HG03045 (cell line): Measurements from ENCODE around the gene MS4A10.
"Not testable (repeated sequence)": the region's sequence is repeated elsewhere in the genome, so short reads cannot be mapped to it uniquely, and the experiment has no call there.

Experiments used
- ATAC-seq: cut with Tn5 transposase; IDR thresholded peaks from one replicate; pipeline ENCODE4 v1.9.1; 2021; ENCODE audit warnings: mild to moderate bottlenecking, moderate library complexity; ENCODE audit not compliant: unreplicated experiment

MS4A10 gene

DNA sequence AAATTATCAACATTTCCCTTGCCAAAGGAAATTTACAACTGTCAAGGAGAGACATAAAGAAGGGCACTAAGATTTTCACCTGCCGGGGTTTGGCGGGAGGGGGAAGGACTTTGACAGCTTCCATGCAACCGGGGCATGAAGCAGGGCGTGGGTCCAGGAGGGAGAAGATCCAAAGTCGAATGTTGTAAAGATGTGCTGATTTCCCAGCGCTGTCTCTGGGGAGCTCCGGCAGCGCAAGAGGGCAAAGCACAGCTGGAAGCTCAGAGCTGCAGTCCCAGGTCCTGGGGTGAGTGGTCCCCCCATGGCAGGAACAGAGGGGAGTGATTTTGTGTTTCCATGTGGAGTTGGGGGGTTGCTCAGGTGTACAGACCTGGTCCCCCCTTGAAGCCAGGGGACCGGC lies at the start of gene MS4A10:
TSS of gene MS4A10 (plus strand) at position 198 of the 400 bp plus-strand sequence. CDS start 5,003 bp downstream, outside the sequence.
- no peak for ATAC-seq

- ATAC-seq, result no peak
These were observed 46.0 kb upstream of the MS4A10 start for GRCh38 chr11:60739114-60739513.

- ATAC-seq, result no peak
These were observed 44.6 kb upstream of the MS4A10 start for GRCh38 chr11:60740573-60740972.

DNA sequence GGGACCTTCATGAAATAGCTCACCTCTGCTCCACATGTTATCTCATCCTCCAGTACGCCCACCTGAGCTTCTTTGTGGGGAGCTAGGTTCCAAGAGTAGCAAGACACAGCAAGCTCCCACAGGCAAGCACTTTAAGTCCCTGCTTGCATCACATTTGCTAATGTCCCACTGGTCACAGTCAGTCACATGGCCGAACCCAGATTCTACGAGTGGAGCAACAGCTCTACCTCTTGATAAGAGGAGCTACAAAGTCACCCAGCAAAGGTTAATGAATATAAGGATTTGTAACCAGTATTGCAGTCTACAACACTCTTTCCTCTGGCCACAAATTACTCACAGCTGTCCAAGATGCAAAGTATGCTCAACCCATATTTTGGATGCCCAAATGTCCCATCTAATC lies 43.7 kb upstream of the MS4A10 start:
- ATAC-seq, result no peak

DNA sequence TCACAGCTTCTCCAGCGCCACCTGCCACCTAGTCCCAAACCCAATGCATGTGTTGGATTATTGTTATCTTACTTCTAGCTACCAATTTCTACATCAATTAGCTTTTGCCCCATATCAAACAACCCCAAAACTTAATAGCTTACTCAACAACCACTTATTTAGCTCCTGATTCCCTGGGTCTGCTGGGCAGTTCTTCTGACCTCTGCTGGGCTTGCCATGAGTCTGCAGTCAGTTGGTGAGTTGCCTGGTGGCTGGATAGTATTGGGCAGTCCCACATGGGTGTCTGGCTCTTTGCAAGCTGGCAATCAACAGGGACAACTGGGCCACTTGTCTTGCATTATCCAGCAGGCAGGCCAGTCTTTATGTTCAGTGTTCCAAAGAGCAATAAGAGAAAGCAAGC lies 42.1 kb upstream of the MS4A10 start:
- no peak for ATAC-seq

- ATAC-seq, result no peak
These were observed 41.0 kb upstream of the MS4A10 start for GRCh38 chr11:60744114-60744513.

DNA sequence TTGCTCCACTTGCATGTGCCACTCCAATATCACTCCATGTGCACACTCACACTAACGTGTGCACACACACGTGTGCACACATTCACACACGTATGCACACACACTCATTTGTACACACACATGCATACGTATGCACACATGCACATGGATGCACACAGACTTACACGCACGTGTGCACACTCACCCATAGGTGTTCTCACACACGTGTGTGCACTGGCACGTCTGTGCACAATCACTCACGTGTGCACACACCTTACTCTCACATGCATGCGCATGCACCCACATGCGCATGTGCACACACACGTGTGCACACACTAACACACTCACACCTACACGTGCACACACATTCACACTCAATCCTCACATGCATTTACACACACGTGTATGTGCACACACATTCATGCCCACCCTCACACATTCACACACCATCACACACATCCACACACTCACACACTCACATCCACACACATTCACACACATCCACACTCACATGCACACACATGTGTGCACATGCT lies 37.7 kb upstream of the MS4A10 start:
- no peak for ATAC-seq

DNA sequence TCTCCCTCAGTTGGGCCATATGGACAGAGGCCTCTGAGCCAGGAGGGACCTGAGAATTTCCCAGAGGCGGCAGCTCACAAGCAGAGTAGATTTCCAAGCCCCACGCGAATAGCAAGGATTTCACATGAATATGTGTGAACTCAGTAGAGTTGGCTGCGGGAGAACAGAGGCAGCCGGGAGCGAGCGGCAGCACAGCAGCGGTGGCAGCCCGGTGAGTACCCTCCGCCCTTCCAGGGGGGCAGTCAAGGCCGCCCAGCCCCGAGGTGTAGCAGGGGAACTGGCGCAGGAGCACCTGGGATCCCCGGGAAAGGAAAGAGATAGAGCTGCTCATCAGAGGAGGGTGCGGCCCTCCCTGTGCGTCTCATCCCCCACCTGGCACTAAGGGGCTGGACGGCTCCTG lies 36.9 kb upstream of the MS4A10 start:
- ATAC-seq, result no peak

- no peak for ATAC-seq
These were observed 36.3 kb upstream of the MS4A10 start for GRCh38 chr11:60748821-60749220.

GRCh38 chr11:60750911-60751310 lies 34.2 kb upstream of the MS4A10 start:
- ATAC-seq, result no peak

DNA sequence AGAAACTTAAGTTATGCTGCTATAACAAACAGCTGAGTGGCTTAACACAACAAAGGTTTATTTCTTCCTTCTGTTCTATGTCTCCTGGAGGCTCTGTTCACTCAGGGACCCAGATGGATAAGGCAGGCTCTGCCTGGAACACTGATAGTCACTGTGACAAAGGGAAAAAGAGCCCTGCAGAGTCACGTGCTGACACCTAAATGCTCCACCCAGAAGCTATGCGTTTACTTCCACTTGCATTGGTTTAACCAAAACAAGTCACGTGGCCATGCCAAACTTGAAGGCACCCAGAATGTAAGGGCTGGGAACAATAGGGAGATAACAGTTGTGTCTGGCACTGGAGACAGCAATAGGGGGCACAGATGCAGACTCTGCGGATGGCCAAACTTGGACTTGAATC lies 31.8 kb upstream of the MS4A10 start:
- no peak for ATAC-seq

- no peak for ATAC-seq
These were observed 30.2 kb upstream of the MS4A10 start for GRCh38 chr11:60754887-60755286.

DNA sequence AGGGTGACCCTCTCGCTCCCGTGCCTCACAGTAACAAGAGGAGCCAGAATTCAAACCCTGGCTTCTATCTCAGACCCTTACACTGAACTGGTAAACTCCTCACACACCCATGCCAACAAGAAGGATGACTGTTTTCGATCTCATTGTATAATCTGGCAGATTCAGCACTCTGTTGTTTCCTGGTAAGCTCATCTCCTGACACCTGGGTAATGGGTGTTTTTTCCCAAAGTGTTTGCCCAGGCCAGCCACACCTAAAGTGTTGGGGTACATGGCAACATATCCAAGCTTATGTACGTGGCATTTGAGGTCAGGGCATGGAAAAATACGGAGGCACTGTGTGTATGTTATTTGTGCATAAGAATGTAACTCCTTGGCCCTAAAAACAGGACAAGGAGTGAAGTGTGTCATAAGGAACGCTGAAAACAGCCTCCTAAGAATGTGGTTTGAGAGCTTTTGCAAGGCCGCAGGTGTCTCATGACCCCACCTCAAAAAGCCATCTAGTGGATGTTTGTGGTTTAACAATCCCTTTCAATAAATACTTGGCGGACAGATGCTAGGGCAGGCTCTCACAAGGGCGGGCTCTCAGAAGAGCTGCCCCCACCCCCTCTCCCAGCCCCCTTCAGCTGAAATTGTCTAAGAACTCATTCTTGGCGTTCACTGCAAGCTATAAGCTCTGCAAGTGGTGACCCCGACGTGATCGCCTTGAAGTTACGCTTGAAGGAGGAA lies 28.7 kb upstream of the MS4A10 start, which contains the start of gene MS4A15:
TSS of gene MS4A15 (plus strand) at position 561 of the 726 bp plus-strand sequence. CDS start 6,867 bp downstream, outside the sequence.
- no peak for ATAC-seq

DNA sequence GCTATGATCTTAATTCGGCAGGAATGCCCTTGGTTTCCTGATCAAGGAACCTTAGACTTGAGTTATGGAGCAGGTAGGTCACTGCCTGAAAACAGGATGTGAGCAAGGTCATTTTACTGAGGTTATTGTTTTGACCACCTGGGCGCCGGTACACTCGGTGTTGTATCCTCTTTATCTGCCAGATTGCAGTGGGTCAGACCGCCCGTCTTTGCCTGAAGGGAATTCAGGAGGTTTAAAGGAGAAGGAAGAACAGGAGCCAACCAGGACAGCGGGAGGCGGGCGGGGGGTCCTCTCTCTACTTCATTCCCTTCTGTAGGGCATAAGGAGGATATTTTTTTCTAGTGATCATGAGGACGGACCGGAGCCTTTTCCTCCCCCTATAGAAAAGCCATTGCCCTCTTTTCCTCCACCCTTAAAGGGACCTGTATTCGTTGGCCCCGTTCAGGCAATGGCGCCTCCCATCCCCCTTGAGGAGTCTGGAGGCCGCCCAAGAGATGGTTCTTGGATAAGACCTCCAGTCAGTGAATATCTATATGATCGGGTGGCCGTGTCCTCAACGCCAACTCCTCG lies 27.8 kb upstream of the MS4A10 start:
- ATAC-seq, result no peak

DNA sequence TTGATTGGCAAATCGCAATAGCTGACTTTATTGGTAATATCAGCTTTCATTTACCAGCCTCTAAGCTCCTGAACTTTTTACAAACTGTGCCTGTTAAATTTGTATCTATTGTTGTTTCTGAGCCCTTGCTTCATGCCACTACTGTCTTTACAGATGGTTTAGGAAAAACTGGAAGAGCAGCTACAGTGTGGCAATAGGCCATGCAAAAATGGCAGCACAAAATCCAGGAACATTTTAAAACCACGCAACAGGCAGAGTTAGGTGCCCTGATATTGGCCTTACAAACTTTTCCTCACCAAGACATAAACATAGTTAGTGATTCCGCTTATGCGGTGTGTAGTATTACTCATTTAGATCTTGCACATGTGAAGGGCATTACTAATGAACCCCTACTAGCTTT lies 26.5 kb upstream of the MS4A10 start:
- ATAC-seq, result not testable (repeated sequence)

DNA sequence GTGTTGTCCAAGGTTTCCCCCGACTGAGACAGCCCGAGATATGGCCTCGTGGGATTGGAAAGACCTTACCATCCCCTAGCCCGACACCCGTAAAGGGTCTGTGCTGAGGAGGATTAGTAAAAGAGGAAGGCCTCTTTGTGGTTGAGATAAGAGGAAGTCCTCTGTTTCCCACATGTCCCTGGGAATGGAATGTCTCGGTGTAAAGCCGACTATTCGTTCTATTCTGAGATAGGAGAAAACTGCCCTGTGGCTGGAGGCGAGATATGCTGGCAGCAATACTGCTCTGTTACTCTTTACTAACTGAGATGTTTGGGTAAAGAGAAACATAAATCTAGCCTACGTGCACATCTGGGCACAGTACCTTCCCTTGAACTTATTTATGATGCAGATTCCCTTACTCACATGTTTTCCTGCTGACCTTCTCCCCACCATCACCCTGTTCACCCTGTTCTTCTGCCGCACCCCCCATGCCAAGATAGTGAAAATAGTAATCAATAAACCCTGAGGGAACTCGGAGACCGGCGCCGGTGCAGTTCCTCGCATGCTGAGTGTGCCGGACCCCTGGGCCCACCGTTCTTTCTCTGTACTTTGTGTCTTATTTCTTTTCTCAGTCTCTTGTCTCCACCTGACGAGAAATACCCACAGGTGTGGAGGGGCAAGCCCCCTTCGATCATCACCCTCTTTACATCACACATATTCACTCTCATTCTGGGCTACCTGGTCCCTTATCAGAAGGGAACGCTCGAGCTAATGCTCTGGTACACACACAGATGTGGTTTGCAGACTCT lies 25.5 kb upstream of the MS4A10 start:
- ATAC-seq, result not testable (repeated sequence)

DNA sequence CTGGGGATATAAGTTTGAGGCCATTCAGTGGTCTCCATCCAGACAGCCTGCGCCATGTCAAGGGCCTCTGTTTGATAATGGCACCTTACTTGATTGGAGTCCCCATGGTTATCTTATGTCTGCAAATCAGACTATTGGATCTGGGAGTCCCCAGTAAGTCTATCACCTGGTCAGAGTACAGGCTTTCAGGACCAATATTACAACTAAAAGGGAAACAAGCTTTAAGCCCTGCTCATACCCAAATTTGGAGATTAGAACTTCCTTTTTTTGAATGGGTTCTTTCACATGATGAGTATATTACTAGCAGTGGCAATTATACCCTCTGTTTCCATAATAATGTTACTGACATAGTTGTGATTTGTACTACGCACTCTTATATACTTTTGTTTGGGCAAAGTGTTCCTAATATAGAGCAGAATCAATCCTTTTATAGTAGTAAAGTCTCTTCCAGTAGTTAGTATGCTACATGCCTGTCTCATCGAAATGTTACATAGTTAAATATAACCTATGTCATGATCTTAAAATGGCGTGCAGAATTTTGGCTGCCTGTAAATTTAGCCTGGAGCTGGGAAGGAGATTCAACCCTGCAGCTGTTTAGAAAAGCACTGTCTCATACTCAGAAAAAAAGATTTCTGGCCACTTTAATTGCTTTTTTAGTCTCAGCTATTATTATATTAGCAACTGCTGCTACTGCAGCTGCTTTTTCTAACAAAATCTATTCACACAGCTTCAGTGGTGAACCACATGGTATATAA lies 23.5 kb upstream of the MS4A10 start:
- ATAC-seq, result peak; percentile 27

GRCh38 chr11:60762851-60763691 lies 22.1 kb upstream of the MS4A10 start:
- peak; percentile 58 for ATAC-seq

DNA sequence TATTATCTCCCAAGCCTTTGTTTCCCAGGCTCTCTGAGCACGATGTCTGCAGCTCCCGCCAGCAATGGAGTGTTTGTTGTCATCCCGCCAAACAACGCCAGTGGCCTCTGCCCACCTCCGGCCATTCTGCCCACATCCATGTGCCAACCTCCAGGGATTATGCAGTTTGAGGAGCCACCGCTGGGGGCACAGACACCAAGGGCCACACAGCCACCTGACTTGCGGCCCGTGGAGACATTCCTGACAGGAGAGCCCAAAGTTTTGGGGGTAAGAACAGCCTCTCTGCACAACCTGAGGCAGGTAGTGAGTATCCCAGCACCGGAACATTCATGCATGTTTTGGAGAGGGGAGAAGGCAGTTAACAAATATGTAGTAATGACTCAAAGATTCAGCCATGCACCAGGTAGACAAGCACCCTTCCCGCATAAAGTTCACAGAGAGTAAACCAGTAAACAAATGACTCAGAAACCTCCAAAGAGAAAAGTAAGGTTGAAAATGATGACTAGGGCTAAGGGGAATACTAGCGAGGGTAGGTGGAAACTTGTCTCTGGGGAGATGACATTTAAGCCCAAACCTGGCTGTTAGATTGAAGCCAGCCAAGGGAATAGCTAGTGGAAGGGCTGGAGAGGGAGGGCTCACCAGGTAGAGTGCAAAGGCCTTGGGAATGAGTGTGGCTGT lies 21.3 kb upstream of the MS4A10 start:
- peak; percentile 29 for ATAC-seq
